K562 (cell line): ENCODE results near the gene GPN1. TPM values are rescaled to one million over a fixed set of nuclear protein-coding genes. Genes with fewer than 3 reads are reported as not detected.

Source experiments
- polyA plus RNA-seq, 8 experiments: library from polyadenylated mRNA; depleted of rRNA in 4 of 8; stranded (reverse) in 5 of 8; unstranded in 3 of 8; fragments of >200 nt; fragmentation: Nextera tagmentation in 2 of 8; fragmentation: Illumina TruSeq in 1 of 8; extraction: Ambion mirVana in 2 of 8; extraction: Trizol in 1 of 8; gene quantifications; 2 replicates each; pipeline versions ENCODE4 v1.2.1 to v1.2.3, GENCODE V29; 2011 to 2014; ENCODE audit warnings: inconsistent platforms in 1 of 8, missing spikeins in 1 of 8
- small RNA-seq: library from RNA; depleted of rRNA; stranded (forward); fragments of <200 nt; gene quantifications from one replicate; pipeline ENCODE3, GENCODE V24; 2014
- total RNA-seq, 7 experiments: library from RNA; depleted of rRNA in 6 of 7; stranded (reverse); fragments of >200 nt in 6 of 7; fragmentation: Illumina TruSeq in 2 of 7; extraction: Trizol in 2 of 7; gene quantifications; 2 replicates each; pipeline versions ENCODE4 v1.2.1 to v1.2.3, GENCODE V29; 2011 to 2021; ENCODE audit warnings: low replicate concordance in 1 of 7

Gene GPN1
- total and polyA plus RNA-seq, 9 of the 15 experiments (the other 6 are each of a cell fraction or from before 2014, with no cell fraction given): 23.4 to 171 (median 48.2) TPM

Small RNA genes within 50 kb of the gene (small RNA-seq; reads per million reads assigned to genes)
- not detected for gene RF00340

Other genes starting within 250 kb of the GPN1 start
Only the 7 nearest of the 12 such genes appear.
- gene IFT172, start 139.3 kb upstream of the GPN1 start, total RNA-seq (2014; rRNA removed): 13.5 and 15.1 TPM in 2 replicates
- 13.5 and 15.0 TPM in 2 replicates for gene IFT172, start 139.3 kb upstream of the GPN1 start, total RNA-seq (2014; rRNA removed; fragmentation: Illumina TruSeq; extraction: Trizol)
- 12.0 and 13.6 TPM in 2 replicates for gene IFT172, start 139.3 kb upstream of the GPN1 start, total RNA-seq (2015; rRNA removed; fragmentation: Illumina TruSeq; extraction: Trizol)
- gene IFT172, start 139.3 kb upstream of the GPN1 start, total RNA-seq (2021): 16.3 and 19.1 TPM in 2 replicates
- 17.9 and 24.4 TPM in 2 replicates for gene IFT172, start 139.3 kb upstream of the GPN1 start, polyA plus RNA-seq (2011; rRNA removed)
- gene IFT172, start 139.3 kb upstream of the GPN1 start, polyA plus RNA-seq (2014; fragmentation: Illumina TruSeq; extraction: Trizol): 12.9 and 13.5 TPM in 2 replicates
- 1 to 10 TPM; 5.6 to 7.3 TPM for gene IFT172, start 139.3 kb upstream of the GPN1 start, polyA plus RNA-seq (2014; fragmentation: Nextera tagmentation; extraction: Ambion mirVana)
- 13.7 and 15.3 TPM in 2 replicates for gene IFT172, start 139.3 kb upstream of the GPN1 start, polyA plus RNA-seq (2014; rRNA removed)
- 2.3 and 2.7 TPM in 2 replicates for gene FNDC4, start 133.8 kb upstream of the GPN1 start, total RNA-seq (2014; rRNA removed)
- 1.8 and 2.1 TPM in 2 replicates for gene FNDC4, start 133.8 kb upstream of the GPN1 start, total RNA-seq (2014; rRNA removed; fragmentation: Illumina TruSeq; extraction: Trizol)
- gene FNDC4, start 133.8 kb upstream of the GPN1 start, total RNA-seq (2015; rRNA removed; fragmentation: Illumina TruSeq; extraction: Trizol): 0.94 and 1.2 TPM in 2 replicates
- 2.8 and 2.9 TPM in 2 replicates for gene FNDC4, start 133.8 kb upstream of the GPN1 start, total RNA-seq (2021)
- gene FNDC4, start 133.8 kb upstream of the GPN1 start, polyA plus RNA-seq (2011; rRNA removed): 3.2 and 4.9 TPM in 2 replicates
- 2.4 and 2.9 TPM in 2 replicates for gene FNDC4, start 133.8 kb upstream of the GPN1 start, polyA plus RNA-seq (2014; fragmentation: Illumina TruSeq; extraction: Trizol)
- under 1 TPM; 0.28 to 0.80 TPM for gene FNDC4, start 133.8 kb upstream of the GPN1 start, polyA plus RNA-seq (2014; fragmentation: Nextera tagmentation; extraction: Ambion mirVana)
- 2.9 and 3.4 TPM in 2 replicates for gene FNDC4, start 133.8 kb upstream of the GPN1 start, polyA plus RNA-seq (2014; rRNA removed)
- 0.08 TPM in 1 of 2 replicates, not detected in the other for gene GCKR, start 132.2 kb upstream of the GPN1 start, total RNA-seq (2014; rRNA removed)
- gene GCKR, start 132.2 kb upstream of the GPN1 start, total RNA-seq (2014; rRNA removed; fragmentation: Illumina TruSeq; extraction: Trizol): 0.51 and 0.69 TPM in 2 replicates
- gene GCKR, start 132.2 kb upstream of the GPN1 start, total RNA-seq (2015; rRNA removed; fragmentation: Illumina TruSeq; extraction: Trizol): 0.36 and 0.53 TPM in 2 replicates
- gene GCKR, start 132.2 kb upstream of the GPN1 start, total RNA-seq (2021): 0.25 and 0.55 TPM in 2 replicates
- gene GCKR, start 132.2 kb upstream of the GPN1 start, polyA plus RNA-seq (2011; rRNA removed): 0.31 and 0.79 TPM in 2 replicates
- gene GCKR, start 132.2 kb upstream of the GPN1 start, polyA plus RNA-seq (2014; fragmentation: Illumina TruSeq; extraction: Trizol): 0.45 and 0.68 TPM in 2 replicates
- under 1 TPM; 0.28 to 0.32 TPM for gene GCKR, start 132.2 kb upstream of the GPN1 start, polyA plus RNA-seq (2014; fragmentation: Nextera tagmentation; extraction: Ambion mirVana)
- 0.57 and 1.4 TPM in 2 replicates for gene GCKR, start 132.2 kb upstream of the GPN1 start, polyA plus RNA-seq (2014; rRNA removed)
- 44.4 and 47.8 TPM in 2 replicates for gene ZNF512, start 46.0 kb upstream of the GPN1 start, total RNA-seq (2014; rRNA removed)
- gene ZNF512, start 46.0 kb upstream of the GPN1 start, total RNA-seq (2014; rRNA removed; fragmentation: Illumina TruSeq; extraction: Trizol): 67.4 and 73.7 TPM in 2 replicates
- 44.6 and 47.2 TPM in 2 replicates for gene ZNF512, start 46.0 kb upstream of the GPN1 start, total RNA-seq (2015; rRNA removed; fragmentation: Illumina TruSeq; extraction: Trizol)
- 53.6 and 56.5 TPM in 2 replicates for gene ZNF512, start 46.0 kb upstream of the GPN1 start, total RNA-seq (2021)
- gene ZNF512, start 46.0 kb upstream of the GPN1 start, polyA plus RNA-seq (2011; rRNA removed): 76.4 and 94.0 TPM in 2 replicates
- 79.0 and 101 TPM in 2 replicates for gene ZNF512, start 46.0 kb upstream of the GPN1 start, polyA plus RNA-seq (2014; fragmentation: Illumina TruSeq; extraction: Trizol)
- gene ZNF512, start 46.0 kb upstream of the GPN1 start, polyA plus RNA-seq (2014; fragmentation: Nextera tagmentation; extraction: Ambion mirVana): 10 to 100 TPM; 24.7 to 77.9 TPM
- 65.8 and 65.9 TPM in 2 replicates for gene ZNF512, start 46.0 kb upstream of the GPN1 start, polyA plus RNA-seq (2014; rRNA removed)
- 3.3 and 5.2 TPM in 2 replicates for gene CCDC121, start within 50 bp of the GPN1 start, total RNA-seq (2014; rRNA removed)
- gene CCDC121, start within 50 bp of the GPN1 start, total RNA-seq (2014; rRNA removed; fragmentation: Illumina TruSeq; extraction: Trizol): 4.2 TPM in 2 replicates
- 4.1 TPM in 2 replicates for gene CCDC121, start within 50 bp of the GPN1 start, total RNA-seq (2015; rRNA removed; fragmentation: Illumina TruSeq; extraction: Trizol)
- gene CCDC121, start within 50 bp of the GPN1 start, total RNA-seq (2021): 3.3 TPM in 2 replicates
- 4.4 TPM in 2 replicates for gene CCDC121, start within 50 bp of the GPN1 start, polyA plus RNA-seq (2011; rRNA removed)
- gene CCDC121, start within 50 bp of the GPN1 start, polyA plus RNA-seq (2014; fragmentation: Illumina TruSeq; extraction: Trizol): 4.7 and 5.2 TPM in 2 replicates
- gene CCDC121, start within 50 bp of the GPN1 start, polyA plus RNA-seq (2014; fragmentation: Nextera tagmentation; extraction: Ambion mirVana): 1 to 10 TPM; 2.2 to 4.2 TPM
- gene CCDC121, start within 50 bp of the GPN1 start, polyA plus RNA-seq (2014; rRNA removed): 3.2 and 3.4 TPM in 2 replicates
- 22.0 and 28.6 TPM in 2 replicates for gene SUPT7L, start 34.6 kb downstream of the GPN1 start, total RNA-seq (2014; rRNA removed)
- 39.6 and 40.3 TPM in 2 replicates for gene SUPT7L, start 34.6 kb downstream of the GPN1 start, total RNA-seq (2014; rRNA removed; fragmentation: Illumina TruSeq; extraction: Trizol)
- 39.6 and 40.2 TPM in 2 replicates for gene SUPT7L, start 34.6 kb downstream of the GPN1 start, total RNA-seq (2015; rRNA removed; fragmentation: Illumina TruSeq; extraction: Trizol)
- gene SUPT7L, start 34.6 kb downstream of the GPN1 start, total RNA-seq (2021): 38.1 and 38.6 TPM in 2 replicates
- gene SUPT7L, start 34.6 kb downstream of the GPN1 start, polyA plus RNA-seq (2011; rRNA removed): 72.8 and 82.6 TPM in 2 replicates
- gene SUPT7L, start 34.6 kb downstream of the GPN1 start, polyA plus RNA-seq (2014; fragmentation: Illumina TruSeq; extraction: Trizol): 52.6 and 58.8 TPM in 2 replicates
- gene SUPT7L, start 34.6 kb downstream of the GPN1 start, polyA plus RNA-seq (2014; fragmentation: Nextera tagmentation; extraction: Ambion mirVana): 10 to 100 TPM; 25.1 to 40.1 TPM
- gene SUPT7L, start 34.6 kb downstream of the GPN1 start, polyA plus RNA-seq (2014; rRNA removed): 46.2 and 50.8 TPM in 2 replicates
- 33.0 and 35.9 TPM in 2 replicates for gene SLC4A1AP, start 34.8 kb downstream of the GPN1 start, total RNA-seq (2014; rRNA removed)
- gene SLC4A1AP, start 34.8 kb downstream of the GPN1 start, total RNA-seq (2014; rRNA removed; fragmentation: Illumina TruSeq; extraction: Trizol): 35.3 and 38.5 TPM in 2 replicates
- 36.1 and 40.5 TPM in 2 replicates for gene SLC4A1AP, start 34.8 kb downstream of the GPN1 start, total RNA-seq (2015; rRNA removed; fragmentation: Illumina TruSeq; extraction: Trizol)
- gene SLC4A1AP, start 34.8 kb downstream of the GPN1 start, total RNA-seq (2021): 23.4 and 25.6 TPM in 2 replicates
- gene SLC4A1AP, start 34.8 kb downstream of the GPN1 start, polyA plus RNA-seq (2011; rRNA removed): 14.8 and 16.6 TPM in 2 replicates
- gene SLC4A1AP, start 34.8 kb downstream of the GPN1 start, polyA plus RNA-seq (2014; fragmentation: Illumina TruSeq; extraction: Trizol): 36.2 and 39.9 TPM in 2 replicates
- 10 to 100 TPM in 1 of 2 experiments, 1 to 10 TPM in 1; 8.1 to 13.3 TPM for gene SLC4A1AP, start 34.8 kb downstream of the GPN1 start, polyA plus RNA-seq (2014; fragmentation: Nextera tagmentation; extraction: Ambion mirVana)
- gene SLC4A1AP, start 34.8 kb downstream of the GPN1 start, polyA plus RNA-seq (2014; rRNA removed): 33.7 and 37.0 TPM in 2 replicates